Loucy (cell line): ENCODE measurements around the gene ACVR1B.

Experiments
- EZH2phosphoT487 ChIP-seq: fragments of 200-600 bp; IDR thresholded peaks from 2 replicates; pipeline ENCODE4 v1.6.1; 2018; ENCODE audit warnings: antibody characterized with exemption, mild to moderate bottlenecking, moderate library complexity, borderline replicate concordance
- TF ChIP-seq, protein P1 (sequence below): fragments of 200-600 bp; sonication (generic); conservative IDR thresholded peaks from 2 replicates; pipeline ENCODE4 v1.5.1; 2014; ENCODE audit warnings: mild to moderate bottlenecking, antibody characterized with exemption, low read length

DNA sequence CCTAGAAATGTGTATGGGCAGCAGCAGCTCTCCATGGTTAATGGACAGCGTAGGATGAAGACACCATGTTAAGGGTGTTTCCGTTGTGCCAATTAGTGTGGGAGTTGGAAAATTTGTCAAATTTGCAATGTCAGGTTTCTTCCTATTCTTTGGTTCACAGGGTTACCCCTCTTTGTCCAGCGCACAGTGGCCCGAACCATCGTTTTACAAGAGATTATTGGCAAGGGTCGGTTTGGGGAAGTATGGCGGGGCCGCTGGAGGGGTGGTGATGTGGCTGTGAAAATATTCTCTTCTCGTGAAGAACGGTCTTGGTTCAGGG is 29.3 kb downstream of the ACVR1B start:
- TF ChIP-seq, protein P1, sequence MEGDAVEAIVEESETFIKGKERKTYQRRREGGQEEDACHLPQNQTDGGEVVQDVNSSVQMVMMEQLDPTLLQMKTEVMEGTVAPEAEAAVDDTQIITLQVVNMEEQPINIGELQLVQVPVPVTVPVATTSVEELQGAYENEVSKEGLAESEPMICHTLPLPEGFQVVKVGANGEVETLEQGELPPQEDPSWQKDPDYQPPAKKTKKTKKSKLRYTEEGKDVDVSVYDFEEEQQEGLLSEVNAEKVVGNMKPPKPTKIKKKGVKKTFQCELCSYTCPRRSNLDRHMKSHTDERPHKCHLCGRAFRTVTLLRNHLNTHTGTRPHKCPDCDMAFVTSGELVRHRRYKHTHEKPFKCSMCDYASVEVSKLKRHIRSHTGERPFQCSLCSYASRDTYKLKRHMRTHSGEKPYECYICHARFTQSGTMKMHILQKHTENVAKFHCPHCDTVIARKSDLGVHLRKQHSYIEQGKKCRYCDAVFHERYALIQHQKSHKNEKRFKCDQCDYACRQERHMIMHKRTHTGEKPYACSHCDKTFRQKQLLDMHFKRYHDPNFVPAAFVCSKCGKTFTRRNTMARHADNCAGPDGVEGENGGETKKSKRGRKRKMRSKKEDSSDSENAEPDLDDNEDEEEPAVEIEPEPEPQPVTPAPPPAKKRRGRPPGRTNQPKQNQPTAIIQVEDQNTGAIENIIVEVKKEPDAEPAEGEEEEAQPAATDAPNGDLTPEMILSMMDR: no peak
- TF ChIP-seq EZH2phosphoT487: no peak
